ENCODE measurements around the gene GSG1L2. TPM values are rescaled to one million over a fixed set of nuclear protein-coding genes. Genes with fewer than 3 reads are reported as not detected.

The GSG1L2 gene
- total and polyA plus RNA-seq, 2 donors (not counting 3 experiments of a cell fraction or from before 2014, with no cell fraction given) = not detected

GRCh38 chr17:9755083-9755482 lies 66.8 kb downstream of the GSG1L2 start:
- no peaks in the 10 kb centered on the region for H3K79me2 ChIP-seq (ENCODE audit: control insufficient read depth, insufficient read depth, low read length)
- H4K20me1 ChIP-seq (replicated peaks; ENCODE audit: control insufficient read depth, extremely low read depth, insufficient read depth, low read length) = no peaks in the 10 kb centered on the region
- H3K36me3 ChIP-seq (ENCODE audit: control insufficient read depth in 2 of 2, extremely low read depth in 1 of 2, insufficient read depth in 2 of 2, low read length in 2 of 2) = no peaks in the 10 kb centered on the region
- ChIA-PET POLR2A (no interaction called here), CTCF (no interaction called here)
- H3K27me3 ChIP-seq (ENCODE audit: control insufficient read depth in 2 of 2, insufficient read depth in 2 of 2, low read length in 2 of 2) = no peaks in the 10 kb centered on the region
- FAIRE-seq (no peak), DNase-seq (ENCODE audit: low read depth, low spot score) (no peak)
- dilution Hi-C loops (cut with MboI; ENCODE audit: extremely low pct_ligation_motif_present, low sequenced_read_pairs) = no loop called here
- no peak overlapping the region for H3K4me2 ChIP-seq (ENCODE audit: insufficient read depth, low read length)
- no peak overlapping the region for H3K9ac ChIP-seq (replicated peaks; ENCODE audit: extremely low read depth, insufficient read depth, low read length)
- H3K4me3 ChIP-seq (replicated peaks in 1 of 3; ENCODE audit: insufficient read depth in 1 of 3, low read depth in 1 of 3, low read length in 3 of 3) = no peak overlapping the region
- no peaks in the 10 kb centered on the region for H3K9me3 ChIP-seq (replicated peaks; ENCODE audit: control insufficient read depth, insufficient read depth, low read length)
- no TSS peak for BruUV-seq (replicated peaks)
- no peak for TF ChIP-seq MAX (IDR thresholded peaks at IDR 0.05; ENCODE audit: insufficient read depth, insufficient read length)
- no peak for TF ChIP-seq MYC (IDR thresholded peaks at IDR 0.05; ENCODE audit: low read depth, low read length)
- no peak for TF ChIP-seq EZH2 (IDR thresholded peaks at IDR 0.05; ENCODE audit: borderline replicate concordance, low read depth, low read length, severe bottlenecking)
- no peak for TF ChIP-seq POLR2AphosphoS5 (IDR thresholded peaks at IDR 0.05; ENCODE audit: insufficient read depth, low read depth, low read length)
- no peak for TF ChIP-seq JUN (IDR thresholded peaks at IDR 0.05; ENCODE audit: borderline replicate concordance, insufficient read depth, insufficient read length, low read depth)
- no peak for TF ChIP-seq POLR2A (IDR thresholded peaks at IDR 0.05; ENCODE audit: low read depth, low read length)
- no peak for TF ChIP-seq FOS (IDR thresholded peaks at IDR 0.05; ENCODE audit: borderline replicate concordance, insufficient read depth, low read length)
- no peak for TF ChIP-seq CTCF (IDR thresholded peaks at IDR 0.05; ENCODE audit: extremely low read depth in 1 of 2, insufficient read depth in 1 of 2, low read depth in 1 of 2, low read length in 2 of 2)
- TF ChIP-seq GATA2 (IDR thresholded peaks at IDR 0.05; ENCODE audit: insufficient read depth, insufficient read length, low read depth, low read length) = no peak
- H3K4me1 ChIP-seq (ENCODE audit: control insufficient read depth, extremely low read depth, insufficient read depth, low read length) = no peaks in the 10 kb centered on the region
- no peak overlapping the region for H3K27ac ChIP-seq (ENCODE audit: insufficient read depth, low read depth, low read length)
- intact Hi-C loops (cut with micrococcal nuclease) = no loop called here
- H2AFZ ChIP-seq (ENCODE audit: low read depth, low read length) = no peak overlapping the region
- no peaks in the 10 kb centered on the region for H3K9me1 ChIP-seq (replicated peaks; ENCODE audit: control insufficient read depth, extremely low read depth, insufficient read depth, low read length)

Other genes with a start within 250 kb of the GSG1L2 start
- gene STX8, start 246.3 kb downstream of the GSG1L2 start, total RNA-seq = 67.3 and 68.0 TPM in 2 replicates
- gene STX8, start 246.3 kb downstream of the GSG1L2 start, polyA plus RNA-seq = 21.6 and 25.9 TPM in 2 replicates
- gene CFAP52, start 245.4 kb downstream of the GSG1L2 start, total RNA-seq = not detected in 2 replicates
- gene CFAP52, start 245.4 kb downstream of the GSG1L2 start, polyA plus RNA-seq = not detected in 2 replicates
- 0.16 TPM in 1 of 2 replicates, not detected in the other for gene USP43, start 176.6 kb downstream of the GSG1L2 start, total RNA-seq
- gene USP43, start 176.6 kb downstream of the GSG1L2 start, polyA plus RNA-seq = 0.01 and 0.02 TPM in 2 replicates
- gene DHRS7C, start 30.5 kb downstream of the GSG1L2 start, total RNA-seq = not detected in 2 replicates
- gene DHRS7C, start 30.5 kb downstream of the GSG1L2 start, polyA plus RNA-seq = not detected in 2 replicates
- gene GLP2R, start 3.8 kb upstream of the GSG1L2 start, total RNA-seq = not detected in 2 replicates
- gene GLP2R, start 3.8 kb upstream of the GSG1L2 start, polyA plus RNA-seq = not detected in 2 replicates
- not detected in 2 replicates for gene RCVRN, start 83.2 kb upstream of the GSG1L2 start, total RNA-seq
- gene RCVRN, start 83.2 kb upstream of the GSG1L2 start, polyA plus RNA-seq = not detected in 2 replicates